D721Med (cell line): ENCODE data around the gene CSNK1G3.
"Not testable (repeated sequence)": the region's sequence is repeated elsewhere in the genome, so short reads cannot be mapped to it uniquely, and the experiment has no call there.

ENCODE experiments used
- DNase-seq: peaks from one replicate; pipeline ENCODE4 v3.0.0; 2011; ENCODE audit warnings: low spot score; ENCODE audit not compliant: insufficient read length
- FAIRE-seq: peaks from 2 replicates; lab custom pipeline; 2011; peaks lifted over from hg19 to GRCh38; lab: Jason Lieb, UNC
- CTCF ChIP-seq: IDR thresholded peaks from 2 replicates; pipeline ENCODE4 v1.5.1; 2012; ENCODE audit warnings: mild to moderate bottlenecking, control low read depth; ENCODE audit not compliant: insufficient read depth; ENCODE audit errors: missing control alignments

The CSNK1G3 gene

GRCh38 chr5:123482258-123482657 lies 29.7 kb upstream of the CSNK1G3 start:
- TF ChIP-seq CTCF: no peak
- FAIRE-seq: no peak
- no peak for DNase-seq

GRCh38 chr5:123483446-123484077 lies 28.4 kb upstream of the CSNK1G3 start:
- DNase-seq (no peak), FAIRE-seq (no peak)
- no peak for TF ChIP-seq CTCF

- TF ChIP-seq CTCF: no peak
- FAIRE-seq (no peak), DNase-seq (no peak)
These were observed 26.7 kb upstream of the CSNK1G3 start for GRCh38 chr5:123485275-123485674.

- FAIRE-seq: no peak
- no peak for DNase-seq
- no peak for TF ChIP-seq CTCF
These were observed 24.9 kb upstream of the CSNK1G3 start for GRCh38 chr5:123486951-123487655.

- no peak for TF ChIP-seq CTCF
- no peak for DNase-seq
- FAIRE-seq: peak; percentile 6
These were observed 21.0 kb upstream of the CSNK1G3 start for GRCh38 chr5:123490974-123491373.

- FAIRE-seq, DNase-seq: not testable (repeated sequence)
These were observed 16.8 kb upstream of the CSNK1G3 start for GRCh38 chr5:123495211-123495610.

- FAIRE-seq: no peak
- no peak for DNase-seq
- TF ChIP-seq CTCF: no peak
These were observed 15.1 kb upstream of the CSNK1G3 start for GRCh38 chr5:123496892-123497291.
